Measurements from ENCODE around the gene KCNAB2. TPM values are rescaled to one million over a fixed set of nuclear protein-coding genes. Genes with fewer than 3 reads are reported as not detected.

Gene KCNAB2
- total and polyA plus RNA-seq, 9 donors: 2.4 to 7.8 (median 5.4) TPM

DNA sequence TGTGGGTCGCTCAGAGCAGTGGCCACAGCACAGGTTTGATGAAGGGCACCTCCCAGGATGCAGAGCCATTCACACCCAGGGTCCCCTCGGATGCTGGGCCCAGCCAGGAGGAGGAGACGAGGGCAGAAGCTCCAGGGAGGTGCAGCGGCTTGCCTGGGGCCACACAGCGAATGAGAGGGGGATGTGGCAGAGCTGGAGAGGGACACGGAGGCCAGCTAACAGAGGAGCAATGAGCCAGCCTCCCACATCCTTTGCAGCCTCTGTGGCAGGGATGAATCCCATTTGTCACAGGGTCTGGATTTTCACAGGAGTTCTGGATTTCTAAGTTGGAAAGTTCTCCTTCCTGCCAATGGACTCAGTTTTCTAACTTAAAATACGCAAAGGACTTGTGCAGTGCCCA, 98.5 kb downstream of the KCNAB2 start:
- H3K27me3 ChIP-seq (ENCODE audit: control insufficient read depth, insufficient read depth, low read length): peaks cover 20% of the 10 kb centered on the region
- H3K4me1 ChIP-seq (ENCODE audit: control insufficient read depth, insufficient read depth, low read length): peaks cover 20% of the 10 kb centered on the region
- H3K36me3 ChIP-seq (ENCODE audit: control insufficient read depth, insufficient read depth, low read length): no peaks in the 10 kb centered on the region
- WGBS (ENCODE audit: insufficient coverage): 50% methylated on average over 5 of the region's 7 CpGs
- H3K4me3 ChIP-seq (ENCODE audit: low read length): no peak overlapping the region
- DNase-seq: peak; percentile 21
- H3K27ac ChIP-seq (ENCODE audit: low read length): no peak overlapping the region
- no peaks in the 10 kb centered on the region for H3K9me3 ChIP-seq (replicated peaks; ENCODE audit: control insufficient read depth, low read depth, low read length)

DNA sequence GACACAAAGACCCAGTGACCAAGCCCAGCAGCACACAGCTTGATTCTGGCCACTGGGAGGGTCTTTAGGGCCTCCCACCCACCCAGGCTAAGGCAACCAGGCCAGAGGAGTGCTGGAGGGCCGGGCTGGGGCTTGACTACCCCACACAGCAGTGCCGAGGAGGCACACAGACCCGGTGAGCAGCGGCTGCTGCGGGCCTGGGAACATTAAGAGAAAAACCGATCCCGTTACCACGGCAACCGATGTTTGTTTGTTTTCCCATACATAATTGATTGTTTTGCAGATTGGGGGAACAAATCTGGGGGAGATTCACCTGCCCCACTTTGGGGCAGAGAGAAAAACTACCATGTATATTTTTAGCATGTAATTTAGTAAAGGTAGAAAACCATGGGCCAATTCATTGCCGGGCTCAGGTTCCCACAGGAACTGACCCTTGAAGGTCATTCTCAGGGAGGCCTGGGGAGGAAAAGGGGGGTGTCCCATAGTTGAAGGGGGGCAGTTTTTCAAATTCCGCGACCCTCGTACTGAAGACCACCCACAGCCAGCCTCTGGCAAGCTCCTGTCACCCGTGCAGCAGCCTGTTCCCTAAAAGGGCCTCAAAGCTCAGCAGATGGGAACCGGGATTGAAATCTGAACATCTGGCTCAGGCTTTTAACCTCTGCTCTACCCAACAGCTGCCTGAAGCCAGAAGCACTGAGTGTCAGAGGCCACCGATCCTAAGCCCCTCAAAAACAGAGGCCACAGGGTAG, 99.1 kb downstream of the KCNAB2 start:
- peak; percentile 50 for DNase-seq
- Histone ChIP-seq H3K36me3 (ENCODE audit: control insufficient read depth, insufficient read depth, low read length) (no peaks in the 10 kb centered on the region), H3K4me3 (ENCODE audit: low read length) (no peak overlapping the region), H3K27ac (ENCODE audit: low read length) (no peak overlapping the region), H3K27me3 (ENCODE audit: control insufficient read depth, insufficient read depth, low read length) (peaks cover 22% of the 10 kb centered on the region), H3K9me3 (replicated peaks; ENCODE audit: control insufficient read depth, low read depth, low read length) (no peaks in the 10 kb centered on the region), H3K4me1 (ENCODE audit: control insufficient read depth, insufficient read depth, low read length) (peaks cover 20% of the 10 kb centered on the region)
- WGBS (ENCODE audit: insufficient coverage): 15% methylated on average over 11 of the region's 16 CpGs

DNA sequence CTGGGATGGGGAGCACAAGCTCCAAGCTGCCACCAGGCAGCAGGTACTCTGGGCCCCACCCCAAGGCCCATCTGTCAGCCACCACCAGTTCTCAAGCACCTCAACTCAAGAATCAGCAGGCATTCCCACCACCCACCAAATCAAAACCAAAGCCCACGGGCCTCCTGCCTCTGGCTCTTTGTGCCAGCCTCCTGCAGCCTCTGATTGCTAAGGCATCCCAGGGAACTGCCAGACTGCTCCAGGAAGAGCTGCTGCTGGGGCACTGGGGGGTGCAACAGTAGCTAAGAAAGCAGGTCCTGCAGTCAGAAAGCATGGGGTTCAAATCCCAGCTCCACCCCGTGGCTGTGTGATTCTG, 99.7 kb downstream of the KCNAB2 start:
- DNase-seq: no peak
- H3K4me1 ChIP-seq (ENCODE audit: control insufficient read depth, insufficient read depth, low read length): peaks cover 20% of the 10 kb centered on the region
- WGBS (ENCODE audit: insufficient coverage): 60% methylated on average over 1 of the region's 2 CpGs
- peaks cover 22% of the 10 kb centered on the region for H3K27me3 ChIP-seq (ENCODE audit: control insufficient read depth, insufficient read depth, low read length)
- H3K27ac ChIP-seq (ENCODE audit: low read length): no peak overlapping the region
- no peak overlapping the region for H3K4me3 ChIP-seq (ENCODE audit: low read length)
- H3K9me3 ChIP-seq (replicated peaks; ENCODE audit: control insufficient read depth, low read depth, low read length): no peaks in the 10 kb centered on the region
- H3K36me3 ChIP-seq (ENCODE audit: control insufficient read depth, insufficient read depth, low read length): no peaks in the 10 kb centered on the region

DNA sequence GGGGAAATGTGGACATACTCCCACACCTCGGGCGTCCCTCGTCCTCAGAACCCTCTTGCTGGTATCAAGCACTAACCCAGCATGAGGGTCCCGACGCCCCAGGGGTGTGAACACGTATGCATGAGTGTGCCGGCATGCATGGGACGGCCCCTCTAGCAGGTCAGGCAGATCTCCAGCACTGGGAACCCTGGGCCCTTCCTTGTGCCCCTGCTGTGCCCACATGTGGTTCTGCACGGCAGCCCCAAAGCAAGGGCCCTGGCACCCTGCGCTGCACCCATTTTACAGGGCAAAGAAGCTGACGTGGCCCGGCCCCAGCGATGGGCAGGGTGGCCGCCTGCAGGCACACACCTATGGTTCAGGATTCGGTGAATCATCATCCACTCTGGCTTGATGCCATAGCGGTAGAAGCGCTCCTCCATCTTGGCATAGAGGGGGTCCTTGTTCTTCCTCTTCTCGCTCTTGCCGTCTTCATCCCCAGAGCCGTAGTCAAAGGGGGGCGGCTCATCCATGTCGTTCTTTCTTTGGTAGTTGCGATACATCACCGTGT, 100.2 kb downstream of the KCNAB2 start:
- H3K36me3 ChIP-seq (ENCODE audit: control insufficient read depth, insufficient read depth, low read length): no peaks in the 10 kb centered on the region
- peaks cover 20% of the 10 kb centered on the region for H3K4me1 ChIP-seq (ENCODE audit: control insufficient read depth, insufficient read depth, low read length)
- no peak overlapping the region for H3K4me3 ChIP-seq (ENCODE audit: low read length)
- H3K27me3 ChIP-seq (ENCODE audit: control insufficient read depth, insufficient read depth, low read length): peaks cover 22% of the 10 kb centered on the region
- H3K27ac ChIP-seq (ENCODE audit: low read length): no peak overlapping the region
- DNase-seq: no peak
- WGBS (ENCODE audit: insufficient coverage): 78% methylated on average over 24 of the region's 24 CpGs
- no peaks in the 10 kb centered on the region for H3K9me3 ChIP-seq (replicated peaks; ENCODE audit: control insufficient read depth, low read depth, low read length)

DNA sequence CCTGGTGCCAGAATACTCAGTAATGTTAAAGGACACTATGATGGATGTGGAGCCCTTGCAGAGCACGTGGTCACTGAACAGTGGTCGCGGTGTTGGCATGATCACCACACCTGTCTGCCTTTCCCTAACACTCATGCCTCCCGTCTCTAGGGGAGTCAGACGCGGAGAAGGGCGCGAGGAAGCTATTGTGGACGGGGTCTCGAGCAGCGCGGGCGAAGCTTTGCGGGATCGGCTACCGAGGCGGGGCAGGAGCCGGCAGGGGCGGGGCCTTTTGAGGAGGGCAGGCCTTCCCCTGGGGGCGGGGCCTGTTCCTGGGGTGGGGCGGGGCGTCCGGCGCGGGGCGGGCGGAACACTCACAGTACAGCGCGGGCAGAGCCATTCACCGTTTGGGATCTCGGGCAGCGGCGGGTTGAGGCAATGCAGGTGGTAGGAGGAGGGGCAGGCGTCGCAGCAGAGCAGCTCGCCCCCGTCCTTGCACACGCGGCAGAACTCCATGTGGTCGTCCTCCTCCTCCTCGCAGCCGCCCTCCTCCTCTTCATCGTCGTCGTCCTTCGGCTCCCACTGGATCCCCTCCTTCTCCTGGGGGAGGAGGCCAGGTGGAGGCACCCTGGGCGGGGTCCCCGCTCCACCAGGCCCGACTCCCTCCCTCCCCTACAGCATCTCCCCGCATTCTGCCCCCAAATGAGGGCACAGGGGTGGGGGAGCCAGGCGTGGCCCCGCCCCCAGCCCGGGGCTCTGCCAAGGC, 103.0 kb downstream of the KCNAB2 start:
- Histone ChIP-seq H3K27me3 (ENCODE audit: control insufficient read depth, insufficient read depth, low read length) (peaks cover 27% of the 10 kb centered on the region), H3K4me1 (ENCODE audit: control insufficient read depth, insufficient read depth, low read length) (peaks cover 20% of the 10 kb centered on the region), H3K4me3 (ENCODE audit: low read length) (no peak overlapping the region), H3K27ac (ENCODE audit: low read length) (no peak overlapping the region), H3K36me3 (ENCODE audit: control insufficient read depth, insufficient read depth, low read length) (no peaks in the 10 kb centered on the region), H3K9me3 (replicated peaks; ENCODE audit: control insufficient read depth, low read depth, low read length) (no peaks in the 10 kb centered on the region)
- 4% methylated on average over 29 of the region's 53 CpGs for WGBS (ENCODE audit: insufficient coverage)
- DNase-seq: peak; percentile 9

DNA sequence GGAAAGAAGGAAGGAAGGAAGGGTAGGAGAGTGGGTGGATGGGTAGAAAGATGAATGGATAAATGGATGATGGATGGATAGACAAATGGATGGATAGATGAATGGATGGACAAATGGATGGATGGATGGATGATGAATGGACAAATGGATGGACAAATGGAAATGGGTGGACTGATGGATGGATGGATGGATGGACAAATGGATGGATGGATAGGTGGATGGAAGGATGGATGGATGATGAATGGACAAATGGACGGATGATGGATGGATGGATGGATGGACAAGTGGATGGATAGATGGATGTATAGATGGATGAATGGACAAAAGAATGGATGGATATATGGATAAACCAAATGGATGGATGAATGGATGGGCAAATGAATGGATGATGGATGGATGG, 103.9 kb downstream of the KCNAB2 start:
- no peaks in the 10 kb centered on the region for H3K9me3 ChIP-seq (replicated peaks; ENCODE audit: control insufficient read depth, low read depth, low read length)
- no peaks in the 10 kb centered on the region for H3K36me3 ChIP-seq (ENCODE audit: control insufficient read depth, insufficient read depth, low read length)
- H3K27me3 ChIP-seq (ENCODE audit: control insufficient read depth, insufficient read depth, low read length): peaks cover 27% of the 10 kb centered on the region
- peaks cover 14% of the 10 kb centered on the region for H3K4me1 ChIP-seq (ENCODE audit: control insufficient read depth, insufficient read depth, low read length)
- no peak for DNase-seq
- 96% methylated on average over 1 of the region's 1 CpG for WGBS (ENCODE audit: insufficient coverage)
- H3K27ac ChIP-seq (ENCODE audit: low read length): no peak overlapping the region
- H3K4me3 ChIP-seq (ENCODE audit: low read length): no peak overlapping the region

GRCh38 chr1:6150006-6150938, 104.6 kb downstream of the KCNAB2 start:
- Histone ChIP-seq H3K27ac (ENCODE audit: low read length) (no peak overlapping the region), H3K4me1 (ENCODE audit: control insufficient read depth, insufficient read depth, low read length) (peaks cover 7% of the 10 kb centered on the region), H3K4me3 (ENCODE audit: low read length) (no peak overlapping the region), H3K27me3 (ENCODE audit: control insufficient read depth, insufficient read depth, low read length) (peaks cover 27% of the 10 kb centered on the region), H3K36me3 (ENCODE audit: control insufficient read depth, insufficient read depth, low read length) (no peaks in the 10 kb centered on the region), H3K9me3 (replicated peaks; ENCODE audit: control insufficient read depth, low read depth, low read length) (no peaks in the 10 kb centered on the region)
- no peak for DNase-seq
- WGBS (ENCODE audit: insufficient coverage): 65% methylated on average over 9 of the region's 11 CpGs

Other genes starting within 250 kb of the KCNAB2 start
- gene NPHP4, start 53.5 kb upstream of the KCNAB2 start, total RNA-seq: 1.9 TPM
- gene NPHP4, start 53.5 kb upstream of the KCNAB2 start, polyA plus RNA-seq (ENCODE audit: insufficient read depth in 1 of 8, insufficient read length in 8 of 8, low replicate concordance in 1 of 8): 1 to 10 TPM; 3.0 to 6.4 (median 4.2) TPM
- gene CHD5, start 134.4 kb downstream of the KCNAB2 start, total RNA-seq: 0.09 TPM
- under 1 TPM; 0.11 to 0.26 (median 0.19) TPM for gene CHD5, start 134.4 kb downstream of the KCNAB2 start, polyA plus RNA-seq (ENCODE audit: insufficient read depth in 1 of 8, insufficient read length in 8 of 8, low replicate concordance in 1 of 8)
- gene RPL22, start 153.7 kb downstream of the KCNAB2 start, total RNA-seq: 581 TPM
- 100 to 1,000 TPM; 487 to 828 (median 601) TPM for gene RPL22, start 153.7 kb downstream of the KCNAB2 start, polyA plus RNA-seq (ENCODE audit: insufficient read depth in 1 of 8, insufficient read length in 8 of 8, low replicate concordance in 1 of 8)
- gene RNF207, start 160.2 kb downstream of the KCNAB2 start, total RNA-seq: 16.4 TPM
- gene RNF207, start 160.2 kb downstream of the KCNAB2 start, polyA plus RNA-seq (ENCODE audit: insufficient read depth in 1 of 8, insufficient read length in 8 of 8, low replicate concordance in 1 of 8): 10 to 100 TPM; 13.4 to 41.6 (median 24.0) TPM
- 38.6 TPM for gene ICMT, start 190.1 kb downstream of the KCNAB2 start, total RNA-seq
- 10 to 100 TPM; 33.1 to 47.8 (median 40.2) TPM for gene ICMT, start 190.1 kb downstream of the KCNAB2 start, polyA plus RNA-seq (ENCODE audit: insufficient read depth in 1 of 8, insufficient read length in 8 of 8, low replicate concordance in 1 of 8)
- gene HES3, start 198.3 kb downstream of the KCNAB2 start, total RNA-seq: not detected
- not detected for gene HES3, start 198.3 kb downstream of the KCNAB2 start, polyA plus RNA-seq (ENCODE audit: insufficient read depth in 1 of 8, insufficient read length in 8 of 8, low replicate concordance in 1 of 8)
- 9.8 TPM for gene GPR153, start 215.2 kb downstream of the KCNAB2 start, total RNA-seq
- gene GPR153, start 215.2 kb downstream of the KCNAB2 start, polyA plus RNA-seq (ENCODE audit: insufficient read depth in 1 of 8, insufficient read length in 8 of 8, low replicate concordance in 1 of 8): 10 to 100 TPM; 15.7 to 22.1 (median 17.7) TPM

All from muscle of leg (tissue), 11 donors.